ENCODE results near the gene EXOG. TPM values are rescaled to one million over a fixed set of nuclear protein-coding genes. Genes with fewer than 3 reads are reported as not detected.

Gene EXOG
- total and polyA plus RNA-seq, 2 experiments from 2014 or later: 5.0 to 7.0 TPM

- H3K27me3 ChIP-seq: no peaks in the 10 kb centered on the region
- no peak for DNase-seq (ENCODE audit: low read depth in 1 of 2, low spot score in 1 of 2)
- H3K27ac ChIP-seq: no peak overlapping the region
- peaks cover 16% of the 10 kb centered on the region for H3K4me1 ChIP-seq (ENCODE audit: low read depth)
- no peaks in the 10 kb centered on the region for H3K9me3 ChIP-seq (ENCODE audit: low read depth)
- H3K4me3 ChIP-seq: no peak overlapping the region
- H3K36me3 ChIP-seq: peaks cover 16% of the 10 kb centered on the region
- TF ChIP-seq, protein P1, sequence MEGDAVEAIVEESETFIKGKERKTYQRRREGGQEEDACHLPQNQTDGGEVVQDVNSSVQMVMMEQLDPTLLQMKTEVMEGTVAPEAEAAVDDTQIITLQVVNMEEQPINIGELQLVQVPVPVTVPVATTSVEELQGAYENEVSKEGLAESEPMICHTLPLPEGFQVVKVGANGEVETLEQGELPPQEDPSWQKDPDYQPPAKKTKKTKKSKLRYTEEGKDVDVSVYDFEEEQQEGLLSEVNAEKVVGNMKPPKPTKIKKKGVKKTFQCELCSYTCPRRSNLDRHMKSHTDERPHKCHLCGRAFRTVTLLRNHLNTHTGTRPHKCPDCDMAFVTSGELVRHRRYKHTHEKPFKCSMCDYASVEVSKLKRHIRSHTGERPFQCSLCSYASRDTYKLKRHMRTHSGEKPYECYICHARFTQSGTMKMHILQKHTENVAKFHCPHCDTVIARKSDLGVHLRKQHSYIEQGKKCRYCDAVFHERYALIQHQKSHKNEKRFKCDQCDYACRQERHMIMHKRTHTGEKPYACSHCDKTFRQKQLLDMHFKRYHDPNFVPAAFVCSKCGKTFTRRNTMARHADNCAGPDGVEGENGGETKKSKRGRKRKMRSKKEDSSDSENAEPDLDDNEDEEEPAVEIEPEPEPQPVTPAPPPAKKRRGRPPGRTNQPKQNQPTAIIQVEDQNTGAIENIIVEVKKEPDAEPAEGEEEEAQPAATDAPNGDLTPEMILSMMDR (IDR thresholded peaks at IDR 0.05; ENCODE audit: low read depth, low read length): no peak
Observed at GRCh38 chr3:38475716-38476115, 20.4 kb upstream of the EXOG start.

DNA sequence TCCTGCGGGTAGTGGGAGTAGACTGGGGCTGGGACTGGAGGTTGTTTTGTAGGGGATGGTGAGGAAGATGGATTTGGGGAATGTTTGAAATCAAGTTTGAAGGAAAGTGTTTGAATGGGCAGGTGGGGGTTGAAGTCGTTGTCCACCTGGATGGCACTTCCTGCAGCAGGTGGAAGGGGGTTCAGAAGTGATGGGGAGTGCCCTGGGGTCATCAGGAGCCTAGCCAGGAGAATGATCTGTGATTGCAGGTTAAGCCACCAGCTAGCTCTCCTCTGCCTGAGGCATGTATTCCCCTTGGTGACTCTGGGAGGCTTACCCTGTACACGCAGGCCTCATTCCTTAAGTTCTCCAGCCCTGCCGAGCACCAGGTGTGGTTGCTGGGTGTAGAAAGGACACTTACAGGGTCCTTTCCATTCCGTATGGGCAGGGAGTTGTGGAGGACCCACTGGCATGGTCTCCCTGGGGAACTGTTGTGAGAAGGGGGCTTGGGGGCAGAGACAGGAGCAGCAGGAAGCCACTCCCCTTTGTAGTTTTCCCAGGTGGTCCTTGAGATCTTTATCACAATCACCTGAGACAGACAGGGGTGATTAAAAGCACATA, 19.9 kb upstream of the EXOG start:
- Histone ChIP-seq H3K4me3 (no peak overlapping the region), H3K27me3 (no peaks in the 10 kb centered on the region), H3K4me1 (ENCODE audit: low read depth) (peaks cover 16% of the 10 kb centered on the region), H3K27ac (no peak overlapping the region), H3K9me3 (ENCODE audit: low read depth) (no peaks in the 10 kb centered on the region), H3K36me3 (peaks cover 20% of the 10 kb centered on the region)
- TF ChIP-seq, protein P1 (IDR thresholded peaks at IDR 0.05; ENCODE audit: low read depth, low read length): no peak
- DNase-seq (ENCODE audit: low read depth in 1 of 2, low spot score in 1 of 2): no peak

GRCh38 chr3:38477057-38477820, 18.9 kb upstream of the EXOG start:
- Histone ChIP-seq H3K9me3 (ENCODE audit: low read depth) (no peaks in the 10 kb centered on the region), H3K4me3 (no peak overlapping the region), H3K27me3 (no peaks in the 10 kb centered on the region), H3K27ac (no peak overlapping the region), H3K4me1 (ENCODE audit: low read depth) (peaks cover 16% of the 10 kb centered on the region), H3K36me3 (peaks cover 28% of the 10 kb centered on the region)
- TF ChIP-seq, protein P1 (IDR thresholded peaks at IDR 0.05; ENCODE audit: low read depth, low read length): no peak
- no peak for DNase-seq (ENCODE audit: low read depth in 1 of 2, low spot score in 1 of 2)

GRCh38 chr3:38477839-38478450, 18.2 kb upstream of the EXOG start:
- TF ChIP-seq, protein P1 (IDR thresholded peaks at IDR 0.05; ENCODE audit: low read depth, low read length): no peak
- H3K4me3 ChIP-seq: no peak overlapping the region
- no peaks in the 10 kb centered on the region for H3K27me3 ChIP-seq
- DNase-seq (ENCODE audit: low read depth in 1 of 2, low spot score in 1 of 2): no peak
- H3K4me1 ChIP-seq (ENCODE audit: low read depth): peaks cover 13% of the 10 kb centered on the region
- no peaks in the 10 kb centered on the region for H3K9me3 ChIP-seq (ENCODE audit: low read depth)
- no peak overlapping the region for H3K27ac ChIP-seq
- H3K36me3 ChIP-seq: peaks cover 34% of the 10 kb centered on the region

- TF ChIP-seq, protein P1 (IDR thresholded peaks at IDR 0.05; ENCODE audit: low read depth, low read length): no peak
- H3K27ac ChIP-seq: no peak overlapping the region
- peaks cover 36% of the 10 kb centered on the region for H3K36me3 ChIP-seq
- no peak overlapping the region for H3K4me3 ChIP-seq
- no peaks in the 10 kb centered on the region for H3K9me3 ChIP-seq (ENCODE audit: low read depth)
- H3K4me1 ChIP-seq (ENCODE audit: low read depth): peaks cover 4% of the 10 kb centered on the region
- no peak for DNase-seq (ENCODE audit: low read depth in 1 of 2, low spot score in 1 of 2)
- no peaks in the 10 kb centered on the region for H3K27me3 ChIP-seq
Observed at GRCh38 chr3:38478901-38479300, 17.2 kb upstream of the EXOG start.
